Ramos (cell line): ENCODE results near the gene MYO5A.

Experiments
- in situ Hi-C: fragments of 300-500 bp; cut with MboI; formaldehyde crosslinking; loops from one replicate; pipeline ENCODE4 v1.14.3; 2022; ENCODE audit warnings: low sequenced_read_pairs; ENCODE audit not compliant: unreplicated experiment

The MYO5A gene

GRCh38 chr15:52379395-52380106, 149.1 kb downstream of the MYO5A start:
- in situ Hi-C loops, result no loop called here

DNA sequence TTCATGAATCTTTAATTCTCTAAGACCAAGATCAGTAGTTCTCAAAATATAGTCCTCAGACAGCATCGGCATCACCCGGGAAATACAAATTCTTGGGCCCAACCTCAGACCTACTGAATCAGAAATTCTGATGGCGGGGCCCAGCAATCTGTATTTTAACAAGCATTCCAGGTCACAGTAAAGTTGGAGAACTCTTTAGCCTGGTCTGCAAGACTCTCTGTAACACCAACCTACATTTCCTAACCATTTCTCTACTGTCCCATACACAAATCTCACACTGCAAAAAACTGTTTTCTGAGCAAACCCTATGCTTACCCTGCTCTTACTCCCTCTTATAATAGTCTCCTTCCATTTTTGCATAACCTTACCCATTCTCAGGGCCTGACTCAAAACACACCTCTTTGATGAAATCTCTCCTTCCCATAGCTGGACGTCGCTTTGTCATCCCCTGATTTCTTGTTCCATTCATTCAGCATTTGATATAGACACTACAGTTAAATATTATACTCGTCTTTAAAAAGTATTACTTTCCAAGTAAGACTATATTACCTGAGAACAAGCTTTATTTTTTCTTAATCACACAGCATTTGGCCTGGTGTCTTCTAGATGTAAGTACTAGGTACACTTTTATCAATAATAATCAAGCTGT, 149.8 kb downstream of the MYO5A start:
- in situ Hi-C loops, result no loop called here

DNA sequence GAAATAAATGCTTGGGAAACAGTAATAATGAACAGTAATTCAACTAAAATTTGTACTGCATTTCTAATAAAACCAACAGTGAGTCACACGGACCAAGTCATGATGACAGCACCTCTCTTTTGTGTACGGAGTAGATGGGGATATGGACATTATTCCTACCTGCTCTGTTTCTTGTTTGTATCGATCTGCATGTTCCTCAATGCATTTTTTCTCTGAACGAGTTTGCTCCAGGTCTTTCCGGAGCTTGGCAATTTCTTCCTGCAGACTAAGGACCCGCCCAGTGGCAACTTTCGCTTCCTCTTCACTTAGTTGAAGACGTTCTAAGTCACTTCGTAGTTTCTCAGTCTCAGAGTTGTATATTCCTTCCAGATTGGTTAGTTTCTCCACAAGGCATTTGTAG, 158.7 kb downstream of the MYO5A start:
- in situ Hi-C loops, result no loop called here

DNA sequence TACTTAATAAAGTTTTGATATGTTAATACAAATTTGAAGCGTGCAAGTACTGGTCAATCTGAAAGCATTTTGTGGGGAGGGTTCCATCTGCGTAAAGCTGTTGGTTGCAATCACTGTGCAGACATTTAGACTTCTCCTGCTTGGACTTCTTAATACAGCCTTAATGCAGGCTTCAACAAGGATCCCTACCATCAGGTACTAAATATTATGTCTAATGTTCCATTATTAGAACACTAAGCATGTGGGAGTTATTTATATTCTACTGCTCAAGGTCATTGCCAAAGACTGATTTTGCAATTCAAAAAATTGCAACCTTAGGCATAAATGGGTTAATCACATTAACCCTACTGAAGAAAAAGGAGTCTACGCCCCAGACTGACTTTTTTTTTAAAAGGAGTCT, 159.2 kb downstream of the MYO5A start:
- in situ Hi-C loops, result no loop called here

GRCh38 chr15:52369030-52369429, 159.7 kb downstream of the MYO5A start:
- in situ Hi-C loops, result no loop called here

DNA sequence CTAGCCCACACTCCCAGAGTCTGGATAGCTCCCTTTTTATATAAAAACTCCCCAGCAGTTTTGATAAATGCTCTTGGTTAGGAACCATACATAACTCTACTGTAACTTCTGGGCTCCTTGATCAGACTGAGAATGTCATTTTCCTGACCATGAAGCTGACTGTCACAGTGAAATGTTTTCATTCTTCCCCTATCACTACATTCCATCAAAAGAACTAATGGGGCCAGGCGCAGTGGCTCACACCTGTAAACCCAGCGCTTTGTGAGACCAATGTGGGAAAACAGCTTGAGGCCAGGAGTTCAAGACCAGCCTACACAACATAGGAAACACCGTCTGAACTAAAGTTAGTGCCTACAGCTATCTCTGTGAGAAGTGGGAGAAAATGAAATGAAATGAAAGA, 160.3 kb downstream of the MYO5A start:
- in situ Hi-C loops, result no loop called here

DNA sequence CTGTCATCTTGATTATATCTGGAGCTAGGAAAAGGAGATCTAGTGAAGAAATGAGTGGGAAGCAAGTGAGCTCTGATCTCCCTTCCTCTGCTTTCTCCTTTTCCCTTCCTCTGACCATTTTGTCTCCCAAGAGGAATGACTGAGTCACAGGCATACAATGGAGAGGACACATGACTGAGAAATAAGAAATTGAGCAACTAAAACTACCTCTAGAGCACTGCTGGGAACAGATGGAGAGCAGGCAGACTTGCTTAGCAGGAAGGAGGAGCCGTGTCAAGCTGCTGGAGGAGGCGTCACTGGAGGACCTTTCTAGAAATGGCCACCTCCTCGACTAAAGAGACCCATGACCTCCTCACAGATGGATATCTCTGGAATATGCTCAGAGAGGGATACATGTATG, 166.2 kb downstream of the MYO5A start:
- in situ Hi-C loops, result no loop called here

- in situ Hi-C loops, result no loop called here
Observed at GRCh38 chr15:52361975-52362494, 166.6 kb downstream of the MYO5A start.

GRCh38 chr15:52361494-52361893, 167.2 kb downstream of the MYO5A start:
- in situ Hi-C loops, result no loop called here

- in situ Hi-C loops, result no loop called here
Observed at GRCh38 chr15:52360229-52361203, 168.2 kb downstream of the MYO5A start.

DNA sequence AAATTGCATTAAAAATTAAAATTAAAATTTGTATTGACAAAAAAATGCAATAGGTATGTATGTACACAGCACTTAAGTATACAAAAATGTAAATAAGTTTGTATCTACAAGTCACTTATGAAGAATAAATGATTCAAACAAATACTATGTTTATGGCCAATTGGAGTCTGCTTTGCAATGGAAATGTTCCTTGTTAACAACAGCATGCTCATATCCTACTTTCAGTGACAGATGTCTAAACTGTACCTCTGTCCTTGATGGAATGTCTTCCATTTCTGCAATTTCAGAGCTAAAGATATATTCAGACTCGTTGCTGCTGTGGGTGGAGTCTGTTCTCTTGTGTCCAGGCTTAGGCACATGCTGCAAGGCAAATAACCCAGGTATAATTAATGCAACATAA, 169.0 kb downstream of the MYO5A start:
- in situ Hi-C loops, result no loop called here

GRCh38 chr15:52357949-52358348, 170.7 kb downstream of the MYO5A start:
- in situ Hi-C loops, result no loop called here

GRCh38 chr15:52352086-52352485, 176.6 kb downstream of the MYO5A start:
- in situ Hi-C loops, result no loop called here

- in situ Hi-C loops, result no loop called here
Observed at GRCh38 chr15:52351206-52351908, 177.3 kb downstream of the MYO5A start.

GRCh38 chr15:52350423-52350822, 178.3 kb downstream of the MYO5A start:
- in situ Hi-C loops, result no loop called here

DNA sequence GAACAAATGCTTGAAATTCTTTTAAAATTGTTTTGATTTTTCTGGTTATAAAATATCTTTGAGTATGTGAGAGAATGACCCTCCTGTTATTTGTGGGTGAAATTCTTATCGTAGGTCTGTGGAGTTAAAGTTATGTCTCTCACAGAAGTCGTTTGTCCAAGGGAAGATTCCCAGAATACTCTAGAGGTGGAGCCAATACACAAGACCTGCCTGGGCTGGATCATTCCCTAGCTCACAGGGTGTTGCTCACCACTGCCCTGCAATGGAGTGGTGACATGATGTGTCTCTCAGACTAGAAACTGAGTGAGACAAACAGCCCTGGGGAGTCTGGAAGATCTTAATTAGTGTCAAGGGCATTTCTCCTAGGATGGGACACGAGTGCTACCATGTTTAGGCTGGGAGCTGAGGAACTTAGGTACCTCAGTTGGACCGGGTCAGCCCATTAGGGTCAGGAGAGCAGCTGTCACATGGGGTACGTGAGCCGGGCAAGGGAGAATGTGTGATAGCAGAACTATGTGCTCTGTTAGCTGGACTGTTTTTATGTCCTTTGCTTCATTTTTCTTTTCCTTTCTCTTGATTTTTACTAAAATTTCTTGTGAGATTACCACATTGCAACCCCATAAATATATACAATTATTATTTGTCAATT, 179.5 kb downstream of the MYO5A start:
- in situ Hi-C loops, result no loop called here

- in situ Hi-C loops, result no loop called here
Observed at GRCh38 chr15:52348056-52348745, 180.5 kb downstream of the MYO5A start.

DNA sequence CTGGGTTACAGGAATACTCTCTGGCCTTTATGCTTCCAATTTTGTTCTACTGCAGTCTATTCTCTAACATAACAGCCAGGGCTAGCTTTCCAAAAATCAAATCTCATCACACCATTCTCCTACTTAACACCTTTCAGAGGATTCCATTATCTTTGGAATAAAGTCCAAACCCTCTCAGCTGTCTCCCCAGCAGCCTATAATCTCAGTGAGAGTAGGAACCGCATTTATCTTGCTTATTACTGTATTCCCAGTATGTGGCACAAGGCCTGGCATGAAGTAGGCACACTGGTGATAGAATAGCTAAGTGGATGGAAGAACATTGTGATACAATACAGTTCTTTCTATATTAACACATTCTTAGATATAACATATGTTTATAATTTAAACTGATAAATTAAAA, 184.1 kb downstream of the MYO5A start:
- in situ Hi-C loops, result no loop called here

DNA sequence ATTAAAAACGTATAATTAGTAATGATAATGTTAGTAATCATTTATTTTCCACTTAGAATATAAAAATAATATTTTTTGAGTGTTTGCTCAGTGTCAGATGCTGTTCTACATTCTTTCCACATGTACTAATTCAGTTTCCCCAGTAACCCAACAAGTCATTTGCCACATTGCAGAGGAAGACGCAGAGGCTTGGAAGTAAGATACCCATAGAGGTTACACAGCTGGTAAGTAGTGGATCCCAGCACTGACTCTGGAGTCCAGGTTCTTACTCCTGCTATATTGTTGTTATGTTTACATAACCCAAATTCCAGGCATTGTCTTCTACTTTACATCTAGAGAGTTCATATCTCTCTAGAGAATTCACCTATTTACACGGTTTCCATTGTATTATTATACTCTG, 184.8 kb downstream of the MYO5A start:
- in situ Hi-C loops, result no loop called here
